HG03439 (cell line): Measurements from ENCODE around the gene SEC14L5.
"Not testable (repeated sequence)": the region's sequence is repeated elsewhere in the genome, so short reads cannot be mapped to it uniquely, and the experiment has no call there.

ENCODE experiments used
- ATAC-seq: cut with Tn5 transposase; IDR thresholded peaks from one replicate; pipeline ENCODE4 v1.9.1; 2021; ENCODE audit warnings: mild to moderate bottlenecking, moderate library complexity; ENCODE audit not compliant: unreplicated experiment

The SEC14L5 gene

DNA sequence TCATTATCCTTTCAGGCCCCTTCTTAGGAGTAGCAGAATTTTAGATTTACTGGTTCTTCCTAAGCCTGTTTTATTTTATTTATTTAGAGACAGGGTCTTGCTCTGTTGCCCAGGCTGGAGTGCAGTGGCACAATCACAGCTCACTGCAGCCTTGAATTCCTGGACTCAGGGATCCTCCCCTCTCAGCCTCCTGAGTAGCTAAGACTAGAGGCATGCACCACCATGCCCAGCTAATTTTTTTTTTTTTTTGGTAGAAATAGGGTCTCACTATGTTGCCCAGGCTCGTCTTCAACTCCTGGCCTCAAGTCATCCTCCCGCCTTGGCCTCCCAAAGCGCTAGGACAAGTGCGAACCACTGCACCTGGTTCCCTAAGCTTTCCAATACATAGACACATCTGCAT, 28.5 kb upstream of the SEC14L5 start:
- ATAC-seq: not testable (repeated sequence)

- ATAC-seq: no peak
Measured at GRCh38 chr16:4931381-4931780, 26.7 kb upstream of the SEC14L5 start.

DNA sequence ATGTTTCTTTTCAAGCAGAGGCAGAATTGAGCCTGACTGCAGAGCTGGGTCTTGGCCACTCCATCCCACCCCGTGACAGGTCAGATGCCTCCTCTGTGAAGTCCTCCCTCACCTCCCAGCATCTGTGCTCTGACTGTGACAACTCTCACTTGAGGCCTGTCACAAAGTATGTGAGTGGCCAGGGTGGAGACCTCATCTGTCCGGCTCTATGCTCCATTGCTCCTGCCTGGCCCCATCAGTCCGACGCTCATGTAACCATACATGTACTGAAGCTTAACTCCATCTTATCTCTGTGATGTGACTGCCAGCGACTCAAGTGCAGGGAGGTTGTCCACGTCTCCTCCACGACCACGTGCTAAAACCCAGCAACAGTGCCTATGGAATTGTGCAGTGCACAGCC, 24.7 kb upstream of the SEC14L5 start:
- ATAC-seq: no peak

DNA sequence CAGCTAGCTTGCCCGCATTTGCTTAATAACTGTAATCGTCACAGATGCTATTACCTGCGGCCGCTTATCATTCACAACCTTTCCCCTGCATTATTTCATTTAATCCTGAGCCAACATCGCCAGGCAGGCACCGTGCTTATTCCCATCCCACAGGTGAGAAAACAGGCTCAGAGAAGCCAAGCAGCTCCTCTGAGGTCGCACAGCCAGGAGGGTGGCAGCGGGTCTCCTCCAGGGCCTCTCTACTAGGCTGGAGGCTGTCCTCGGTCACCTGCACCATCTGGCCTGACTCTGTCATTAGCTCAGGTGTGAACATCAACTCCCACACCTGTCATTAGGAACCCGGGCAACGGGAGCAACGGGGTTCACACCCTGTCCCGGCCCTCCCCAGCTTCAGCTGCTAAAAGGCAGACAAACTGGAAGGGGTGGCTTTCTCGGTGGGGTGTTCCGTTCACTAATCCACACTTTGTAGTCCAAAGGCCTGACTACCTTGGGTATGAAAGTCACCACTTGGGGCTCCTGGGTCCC, 24.2 kb upstream of the SEC14L5 start:
- no peak for ATAC-seq

DNA sequence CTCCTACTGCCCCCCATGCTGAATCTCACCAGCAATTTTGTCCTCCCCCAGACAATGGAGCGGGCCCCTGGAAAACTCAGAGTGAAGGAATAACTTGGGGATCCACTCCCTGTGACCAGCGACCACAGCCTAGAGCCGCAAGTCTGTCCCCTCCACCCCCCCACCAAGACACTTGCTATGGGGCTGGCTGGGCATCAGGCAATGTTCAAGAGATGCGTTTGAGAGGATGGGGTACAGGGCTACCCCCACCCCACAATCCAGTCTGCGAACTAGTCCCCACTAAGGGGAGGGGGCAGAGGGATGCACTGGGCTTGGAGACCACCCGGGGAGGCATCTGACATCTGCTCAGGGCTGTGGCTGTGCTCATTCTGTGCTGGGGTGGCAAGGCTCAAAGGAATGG, 23.5 kb upstream of the SEC14L5 start:
- ATAC-seq: no peak

DNA sequence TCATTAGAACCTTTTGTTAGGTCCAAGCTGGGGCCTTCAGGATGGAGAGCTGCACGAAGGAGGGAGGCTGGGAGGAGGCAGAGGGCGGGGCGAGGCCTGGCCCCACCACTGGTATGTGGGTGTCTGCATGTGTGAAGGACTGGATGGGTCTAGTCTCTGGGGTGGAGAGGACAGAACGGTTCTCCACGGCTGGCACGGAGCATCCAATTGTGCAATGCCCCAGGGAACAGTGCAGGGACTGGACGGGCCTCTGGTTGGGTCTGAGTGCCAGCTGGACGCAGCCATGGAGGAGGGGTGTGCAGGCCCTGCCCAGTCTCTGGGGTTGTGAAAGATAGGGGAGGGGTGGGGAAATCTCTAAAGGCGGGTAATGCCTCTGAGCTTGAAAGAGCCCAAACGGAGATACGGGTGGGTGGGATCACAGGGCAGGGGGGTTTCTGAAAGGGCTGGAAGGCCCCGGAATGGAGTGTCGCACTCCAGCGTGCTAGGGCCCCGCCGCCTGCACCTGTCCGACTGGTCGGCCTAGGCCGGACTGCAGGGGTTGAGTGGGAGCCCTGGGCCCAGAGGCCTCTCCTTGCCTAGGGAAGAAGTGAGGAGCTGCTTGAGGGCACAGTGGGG, 22.8 kb upstream of the SEC14L5 start:
- no peak for ATAC-seq

- no peak for ATAC-seq
Measured at GRCh38 chr16:4936181-4936990, 21.7 kb upstream of the SEC14L5 start.

DNA sequence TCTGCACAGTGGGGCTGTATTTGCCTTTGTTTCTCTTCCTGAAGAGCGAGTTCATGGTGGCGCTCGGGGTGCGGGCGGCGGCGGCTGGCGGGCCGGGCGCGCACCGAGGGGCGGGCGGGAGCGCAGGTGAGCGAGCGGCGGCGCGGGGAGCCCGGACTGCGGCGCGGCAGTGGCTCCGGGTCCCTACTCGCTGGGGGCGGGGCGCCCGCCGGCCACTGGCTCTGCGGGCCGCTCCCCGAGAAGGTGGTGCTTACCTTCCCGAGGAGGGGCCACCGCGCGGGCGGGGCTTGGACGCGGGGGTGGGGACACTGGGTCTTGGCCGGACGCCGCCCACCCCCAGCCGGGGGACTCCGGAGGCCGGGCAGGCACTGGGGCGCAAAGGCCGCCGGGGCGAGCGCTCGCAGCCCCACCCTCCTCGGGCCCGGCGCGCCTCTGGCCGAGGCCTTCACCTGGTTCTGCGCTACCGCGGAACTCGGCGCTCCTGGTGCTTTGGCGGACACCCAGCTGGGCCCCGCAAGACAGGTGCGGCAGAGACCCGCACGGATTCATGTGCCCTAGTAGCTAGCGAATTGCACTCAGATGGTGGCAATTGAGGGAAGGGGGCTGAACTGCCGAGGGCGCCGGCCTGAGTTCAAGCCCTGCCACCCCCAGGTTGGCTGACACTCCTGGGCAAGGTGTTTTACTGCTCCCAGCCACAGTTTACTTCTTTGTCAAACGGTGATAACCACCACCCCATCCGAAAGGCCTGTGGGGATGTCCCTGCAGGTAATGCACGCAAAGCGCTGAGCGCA, 20.9 kb upstream of the SEC14L5 start, which contains the start of gene PPL:
PPL (minus strand) TSS at position 158 of the 791 bp plus-strand sequence; CDS start at position 55, 103 bp downstream.
- no peak for ATAC-seq

DNA sequence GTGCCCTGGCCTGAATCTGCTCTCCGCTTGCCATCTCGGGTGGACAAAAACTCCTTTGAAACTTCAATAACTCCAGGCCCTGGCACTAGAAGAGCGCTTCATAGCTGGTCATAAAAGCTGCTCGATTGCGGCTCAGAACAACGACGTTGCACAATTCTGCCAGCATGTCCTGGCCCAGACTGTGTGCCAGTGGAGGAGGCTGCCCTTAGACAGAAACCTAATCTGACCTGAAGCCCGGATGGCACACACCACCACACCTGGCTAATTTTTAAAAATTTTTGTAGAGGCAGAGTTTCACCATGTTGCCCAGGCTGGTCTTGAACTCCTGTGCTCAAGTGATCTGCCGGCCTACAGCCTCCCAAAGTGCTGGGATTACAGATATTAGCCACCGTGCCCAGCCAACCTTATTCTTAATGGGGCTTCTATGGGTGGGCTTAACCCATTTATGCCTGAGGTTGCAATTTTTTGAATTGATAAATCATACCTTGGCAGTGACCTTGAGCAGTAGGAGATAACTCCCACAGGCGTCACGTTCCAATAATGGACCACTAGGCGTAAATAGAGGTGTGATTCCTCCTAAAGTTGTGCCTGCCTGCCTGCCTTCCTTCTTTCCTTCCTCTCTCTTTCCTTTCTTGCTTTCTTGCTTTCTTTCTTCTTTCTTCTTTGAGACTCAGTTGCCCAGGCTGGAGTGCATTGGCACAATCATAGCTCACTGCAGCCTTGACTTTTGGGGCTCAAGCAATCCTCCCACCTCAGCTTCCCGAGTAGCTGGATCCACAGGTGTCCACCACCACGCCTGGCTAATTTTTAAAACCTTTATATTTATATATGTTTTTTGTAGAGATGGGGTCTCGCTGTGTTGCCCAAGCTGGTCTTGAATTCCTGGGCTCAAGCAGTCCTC, 20.1 kb upstream of the SEC14L5 start:
- no peak for ATAC-seq

- no peak for ATAC-seq
Measured at GRCh38 chr16:4938683-4939030, 19.5 kb upstream of the SEC14L5 start.

DNA sequence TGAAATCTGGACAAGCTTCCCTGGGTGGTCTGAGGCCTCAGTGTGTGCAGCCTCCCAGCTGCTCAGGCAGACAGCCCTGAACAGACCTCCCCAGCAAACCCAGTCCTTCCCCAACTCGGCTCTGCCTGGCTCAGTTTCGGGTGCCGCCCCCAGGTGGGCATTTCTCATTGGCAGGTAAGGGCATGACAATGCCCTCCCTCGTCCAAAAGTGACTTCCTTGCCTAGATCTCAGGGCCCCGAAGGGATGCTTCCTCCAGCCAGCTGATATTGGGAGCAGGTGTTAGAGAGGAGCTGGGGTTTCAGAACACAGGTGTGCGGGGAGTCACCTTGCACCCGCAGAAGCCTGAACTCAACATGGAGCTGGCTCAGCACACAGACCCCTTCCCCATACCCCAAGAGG, 17.4 kb upstream of the SEC14L5 start:
- ATAC-seq: no peak

GRCh38 chr16:4942481-4942880, 15.6 kb upstream of the SEC14L5 start:
- no peak for ATAC-seq

GRCh38 chr16:4944333-4945281, 13.5 kb upstream of the SEC14L5 start:
- no peak for ATAC-seq

DNA sequence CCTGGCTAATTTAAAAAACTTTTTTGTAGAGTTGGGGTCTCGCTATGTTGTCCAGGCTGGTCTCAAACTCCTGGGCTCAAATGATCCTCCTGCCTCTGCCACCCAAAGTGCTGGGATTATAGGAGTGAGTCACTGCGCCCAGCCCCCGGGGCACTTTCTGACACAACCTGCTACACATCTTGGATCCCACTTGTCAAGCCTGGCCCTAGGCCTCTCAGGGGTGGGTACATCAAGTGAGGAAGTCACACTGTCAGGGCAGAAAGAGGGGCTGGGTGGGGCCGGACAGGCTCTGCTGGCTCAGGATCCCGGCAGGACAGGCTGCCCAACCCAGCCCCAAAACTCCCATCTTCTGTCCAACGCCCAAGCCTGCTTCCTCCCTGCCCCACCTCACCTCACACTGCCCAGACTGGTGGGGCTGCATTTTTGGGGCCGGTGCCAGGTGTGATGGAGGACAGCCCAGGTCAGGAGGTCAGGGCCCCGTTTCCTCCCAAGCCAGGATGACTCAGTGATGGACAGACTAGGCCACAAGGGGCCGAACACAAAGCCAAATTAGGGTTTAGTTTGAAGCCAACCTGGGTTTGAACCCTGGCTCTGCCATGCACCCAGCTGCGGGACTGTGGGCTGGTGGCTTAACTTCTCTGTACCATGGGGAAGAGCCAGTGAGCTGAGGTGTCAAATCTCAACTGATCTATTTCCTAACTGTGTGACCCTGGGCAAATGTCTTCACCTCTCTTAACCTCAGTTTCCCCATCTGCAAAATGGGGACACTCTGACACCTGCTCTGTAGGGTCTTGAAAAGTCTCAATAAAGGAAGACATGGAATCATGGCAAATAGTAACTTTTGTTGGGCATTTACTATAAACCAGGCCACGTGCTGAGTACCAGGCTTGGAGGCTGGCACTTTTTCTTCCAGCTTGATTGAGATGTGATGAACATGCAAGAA, 12.3 kb upstream of the SEC14L5 start:
- no peak for ATAC-seq

DNA sequence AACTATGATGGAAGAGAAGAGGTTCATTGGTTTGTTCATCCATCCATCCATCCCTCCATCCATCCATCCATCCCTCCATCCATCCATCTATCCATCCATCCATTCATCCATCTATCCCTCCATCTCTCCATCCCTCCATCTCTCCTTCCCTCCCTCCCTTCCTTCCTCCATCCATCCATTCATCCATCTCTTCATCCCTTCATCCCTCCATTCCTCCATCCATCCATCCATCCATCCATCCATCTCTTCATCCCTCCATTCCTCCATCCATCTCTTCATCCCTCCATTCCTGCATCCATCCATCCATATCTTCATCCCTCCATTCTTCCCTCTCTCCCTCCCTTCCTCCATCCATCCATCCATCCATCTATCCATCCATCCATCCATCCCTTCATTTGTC, 11.2 kb upstream of the SEC14L5 start:
- ATAC-seq: no peak

DNA sequence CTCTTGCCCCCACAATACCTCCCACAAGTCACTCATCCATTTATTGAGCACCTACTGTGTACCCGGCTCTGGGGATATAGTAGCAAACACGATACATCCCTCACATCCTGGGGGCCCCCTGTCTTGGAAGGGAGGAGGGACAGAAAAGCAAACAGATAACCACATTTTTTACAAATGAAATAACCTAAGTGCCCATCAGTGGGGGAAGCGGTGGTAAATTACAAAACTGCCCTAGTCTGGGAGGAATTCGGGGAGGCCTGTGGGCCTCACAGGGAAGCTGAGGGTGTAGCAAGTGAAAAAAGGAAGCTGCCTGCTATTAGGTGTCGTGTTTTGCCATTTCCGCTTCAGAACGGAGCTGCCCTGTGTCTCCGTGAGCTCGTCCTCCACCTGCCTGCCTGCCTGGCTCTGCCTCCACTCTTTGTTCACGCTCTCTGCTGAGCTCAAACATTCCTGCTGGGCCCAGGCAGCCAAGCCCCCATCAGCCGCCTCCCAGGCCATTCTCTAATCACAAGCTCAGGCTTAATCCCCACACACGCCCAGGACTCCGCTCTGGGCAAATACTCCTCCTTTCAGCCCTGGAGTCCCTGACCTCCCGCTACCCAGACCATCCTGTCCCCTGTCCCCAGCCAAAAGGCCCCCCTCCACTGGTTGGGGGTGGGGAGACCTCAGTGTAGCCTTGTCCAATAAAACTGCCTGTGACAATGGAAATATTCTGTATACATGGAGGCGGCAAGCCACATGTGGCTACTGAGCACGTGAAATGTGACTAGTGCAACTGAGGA, 10.2 kb upstream of the SEC14L5 start:
- no peak for ATAC-seq

DNA sequence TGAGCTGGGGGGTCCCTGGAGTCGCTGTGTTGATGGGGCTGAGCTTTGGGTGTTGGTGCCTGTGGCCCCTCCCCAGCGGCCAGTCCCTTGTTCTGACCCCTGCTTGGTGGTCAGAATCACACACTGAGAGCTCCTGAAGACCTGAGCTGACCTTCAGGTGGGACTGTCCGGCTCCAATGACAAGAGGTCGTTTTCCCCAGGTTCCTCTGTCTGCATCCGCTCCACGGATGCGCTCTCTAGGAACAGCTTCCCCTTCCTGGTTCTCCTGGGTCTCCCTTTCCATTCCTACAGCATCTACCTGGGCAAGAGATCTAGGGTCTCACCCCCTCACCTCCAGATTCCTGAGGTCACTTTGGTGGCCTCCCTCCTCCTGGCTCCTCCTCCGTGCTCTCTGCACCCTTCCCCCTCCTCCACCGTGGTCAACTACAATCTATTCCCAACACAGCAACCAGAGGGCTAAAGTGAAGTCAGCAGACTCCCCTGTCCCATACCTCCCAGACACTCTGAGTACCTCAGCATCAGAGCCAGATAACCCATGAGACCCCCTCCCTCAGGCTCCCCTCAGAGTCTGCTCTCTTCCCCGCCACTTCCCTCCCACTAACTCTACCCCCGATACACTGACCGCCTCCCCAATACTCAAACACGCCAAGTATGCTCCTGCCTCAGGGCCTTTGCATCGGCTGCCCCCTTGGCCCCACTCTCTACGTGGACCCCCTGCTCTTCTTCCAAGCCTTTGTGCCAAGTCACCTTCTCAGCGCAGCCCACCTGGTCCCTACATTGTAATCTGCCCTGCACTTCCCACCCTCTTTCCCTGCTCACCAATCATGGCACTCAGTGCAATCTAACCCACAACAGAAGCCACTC, 9.0 kb upstream of the SEC14L5 start:
- no peak for ATAC-seq
